ENCODE measurements around the gene CYP1A2.
"Not testable (repeated sequence)": the region's sequence is repeated elsewhere in the genome, so short reads cannot be mapped to it uniquely, and the experiment has no call there.

Gene CYP1A2

DNA sequence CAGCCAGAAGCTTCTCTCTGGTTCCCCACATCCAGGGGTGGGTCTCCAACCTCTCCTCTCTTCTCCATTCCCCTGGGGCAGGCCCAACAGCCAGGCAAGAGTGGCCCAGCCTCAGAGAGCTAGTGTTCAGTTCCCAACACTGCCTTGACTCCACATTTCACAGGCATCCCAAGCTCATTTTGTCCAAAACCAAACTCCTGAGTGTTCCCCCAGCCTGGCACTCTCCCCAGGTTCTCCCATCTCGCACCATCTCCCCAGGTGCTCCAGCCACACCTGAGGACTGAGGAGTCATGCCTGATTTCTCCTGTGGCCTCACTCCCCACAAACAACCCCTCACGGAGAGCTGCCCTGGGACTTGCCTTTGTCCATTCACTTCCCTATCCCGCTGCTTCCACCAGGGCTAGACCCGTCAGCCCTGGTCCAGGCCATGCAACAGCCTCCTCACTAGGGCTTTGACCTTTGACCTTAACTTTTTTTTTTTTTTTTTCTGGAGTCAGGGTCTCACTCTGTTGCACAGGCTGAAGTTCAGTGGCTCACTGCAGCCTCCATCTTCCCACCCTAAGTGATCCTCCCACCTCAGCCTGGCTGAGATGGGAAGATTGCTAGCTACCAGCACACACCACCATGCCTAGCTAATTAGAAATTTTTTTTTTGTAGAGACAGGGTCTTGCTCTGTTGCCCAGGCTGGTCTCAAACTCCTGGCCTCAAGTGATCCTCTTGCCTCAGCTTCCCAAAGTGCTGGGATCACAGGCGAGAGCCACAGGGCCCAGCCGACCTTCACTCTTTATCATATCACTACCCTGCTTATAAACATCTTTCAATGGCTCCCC is 29.3 kb downstream of the CYP1A2 start:
- DNase-seq = no peak

DNA sequence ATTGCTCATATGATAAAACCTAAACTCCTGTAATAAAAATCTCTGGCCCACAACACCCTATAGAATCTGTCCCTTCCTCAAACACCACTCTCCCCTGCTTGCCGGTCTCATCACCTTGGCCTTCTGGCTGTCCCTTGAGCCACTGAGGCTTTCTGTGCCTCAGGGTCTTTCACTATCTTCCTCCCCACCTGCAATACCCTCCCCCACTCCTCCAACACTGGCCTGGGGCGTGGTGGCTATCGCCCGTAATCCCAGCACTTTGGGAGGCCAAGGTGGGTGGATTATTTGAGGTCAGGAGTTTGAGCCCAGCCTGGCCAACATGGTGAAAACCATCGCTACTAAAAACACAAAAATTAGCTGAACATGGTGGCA is 29.9 kb downstream of the CYP1A2 start:
- DNase-seq = no peak

DNA sequence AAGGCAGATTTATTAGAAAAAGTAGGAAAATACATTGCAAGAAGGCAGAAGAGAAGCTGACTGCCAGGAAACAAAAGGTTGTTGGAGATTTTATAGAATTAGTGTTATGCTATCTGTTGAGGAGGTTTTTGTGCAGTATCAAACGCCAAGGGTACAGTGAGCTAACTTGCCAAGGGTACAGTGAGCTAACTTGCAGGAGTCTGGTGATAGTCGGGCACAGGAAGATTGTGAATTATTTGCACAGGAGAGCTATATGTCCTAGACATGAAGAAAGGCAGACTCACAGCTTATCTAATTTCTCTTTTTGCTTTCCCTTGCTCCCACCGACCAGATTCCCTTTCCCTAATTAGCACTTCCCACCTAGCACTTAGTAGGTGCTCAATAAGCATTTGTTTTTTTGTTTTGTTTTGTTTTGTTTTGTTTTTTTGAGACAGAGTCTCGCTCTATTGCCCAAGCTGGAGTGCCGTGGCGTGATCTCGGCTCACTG is 30.6 kb downstream of the CYP1A2 start:
- no peak for DNase-seq

DNA sequence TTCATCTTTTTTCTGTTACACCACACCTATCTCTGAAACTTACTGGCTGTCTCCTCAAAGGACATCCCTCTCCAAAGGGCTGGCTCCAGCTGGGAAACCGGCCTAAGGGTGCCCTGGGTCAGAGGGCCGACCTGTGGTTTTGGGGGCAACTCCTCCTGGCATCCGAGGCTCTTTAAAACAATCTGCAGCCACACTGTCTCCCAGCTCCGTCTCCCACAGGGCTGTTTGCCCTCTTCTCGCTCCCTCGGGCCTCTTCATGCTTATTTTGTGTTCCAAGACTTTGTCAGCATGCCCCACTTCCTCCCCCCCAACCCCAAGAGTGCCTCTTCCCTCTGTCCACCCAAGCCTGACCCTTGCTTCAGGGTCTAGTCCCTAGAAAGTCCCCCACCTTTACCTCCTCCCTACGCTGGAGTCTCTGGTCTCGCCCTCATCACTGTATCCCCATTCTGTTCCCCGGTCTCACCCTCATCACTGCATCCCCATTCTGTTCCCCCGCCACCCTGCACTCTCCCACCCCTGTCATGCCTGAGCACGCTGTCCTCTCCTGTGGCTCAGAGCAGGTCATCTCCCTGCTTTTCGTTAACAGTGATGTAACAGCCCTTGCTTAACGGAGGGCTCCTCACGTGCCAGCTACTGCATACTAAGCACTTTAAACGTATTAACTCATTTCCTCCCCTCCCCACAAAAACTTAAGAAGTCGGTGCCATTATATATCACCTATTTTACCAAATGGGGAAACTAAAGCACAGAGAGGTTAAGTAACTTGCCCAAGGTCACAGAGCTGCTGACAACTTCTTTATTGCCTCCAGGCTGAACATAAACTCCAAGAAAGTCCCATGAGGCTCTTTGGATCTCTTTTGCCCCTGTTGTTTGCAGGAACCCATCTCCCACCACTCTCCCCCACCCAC is 32.1 kb downstream of the CYP1A2 start:
- DNase-seq = peak; percentile 49

DNA sequence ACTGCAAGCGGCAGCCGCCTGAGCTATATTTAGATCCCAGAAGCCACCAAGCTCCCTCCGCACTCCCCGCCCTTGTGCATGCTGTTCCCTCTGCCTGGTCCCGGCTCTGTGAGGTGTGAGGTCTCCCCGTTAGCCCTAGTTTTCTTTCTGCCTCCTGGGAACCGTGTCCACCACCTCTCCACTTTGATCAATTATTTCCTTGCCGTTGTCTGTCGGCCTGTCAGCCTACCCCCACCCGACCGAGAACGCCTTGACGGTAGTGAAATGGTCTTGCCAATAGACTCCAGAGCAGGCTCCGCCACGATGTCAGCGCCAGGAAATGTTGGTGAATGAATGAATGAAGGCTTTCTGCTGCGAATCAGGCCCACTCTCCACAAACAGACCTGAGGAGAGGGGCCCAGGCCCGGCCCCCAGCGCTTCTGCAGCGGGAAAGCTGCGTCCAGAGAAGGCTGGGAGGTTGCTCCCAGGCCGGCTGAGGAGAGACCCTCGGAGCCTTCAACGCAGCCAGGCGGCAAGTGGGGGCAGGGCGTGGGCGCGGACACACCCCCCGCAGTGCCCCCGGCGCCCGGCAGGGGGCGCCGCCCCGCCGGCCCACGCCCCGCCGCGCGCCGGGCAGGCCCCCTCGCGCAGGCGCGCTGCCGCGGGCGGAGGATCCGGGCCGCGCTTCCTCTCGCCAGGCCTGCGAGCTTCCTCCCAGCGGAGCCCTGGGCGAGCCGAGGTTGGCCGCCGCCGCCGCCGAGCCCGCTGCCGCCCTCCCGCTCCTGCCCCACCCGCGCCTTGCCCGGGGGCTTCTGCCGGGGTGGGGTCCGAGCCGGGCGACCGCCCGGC is 33.0 kb downstream of the CYP1A2 start, which contains the start of gene CSK:
CSK (plus strand) TSS at position 650 of the 828 bp plus-strand sequence. CDS start 16,218 bp downstream, outside the sequence.
- peak; percentile 69 for DNase-seq

DNA sequence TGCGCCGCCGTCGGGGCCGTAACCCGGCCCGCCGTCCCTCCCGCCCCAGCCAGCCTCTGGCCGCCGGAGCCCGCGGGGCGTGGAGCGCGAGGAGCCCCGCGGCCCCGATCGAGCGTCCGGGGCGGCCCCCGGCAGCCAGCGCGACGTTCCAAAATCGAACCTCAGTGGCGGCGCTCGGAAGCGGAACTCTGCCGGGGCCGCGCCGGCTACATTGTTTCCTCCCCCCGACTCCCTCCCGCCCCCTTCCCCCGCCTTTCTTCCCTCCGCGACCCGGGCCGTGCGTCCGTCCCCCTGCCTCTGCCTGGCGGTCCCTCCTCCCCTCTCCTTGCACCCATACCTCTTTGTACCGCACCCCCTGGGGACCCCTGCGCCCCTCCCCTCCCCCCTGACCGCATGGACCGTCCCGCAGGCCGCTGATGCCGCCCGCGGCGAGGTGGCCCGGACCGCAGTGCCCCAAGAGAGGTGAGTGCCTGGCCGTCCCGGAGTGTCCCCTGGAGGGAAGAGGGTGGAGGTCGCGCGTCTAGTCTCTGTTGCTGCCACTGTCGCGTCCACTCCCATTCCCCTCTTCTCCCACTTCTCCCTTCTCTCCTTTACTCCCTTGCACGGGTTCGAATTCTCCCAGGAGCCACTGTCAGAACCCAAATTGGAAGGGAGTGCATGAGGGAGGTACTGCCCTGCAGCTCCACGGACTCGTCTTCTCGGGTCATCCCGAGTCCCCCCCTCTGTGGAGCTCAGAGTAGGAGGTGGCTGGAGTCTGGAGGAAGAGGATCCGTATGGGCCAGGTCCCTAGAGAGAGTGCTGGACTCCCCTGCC is 33.8 kb downstream of the CYP1A2 start:
- peak; percentile 54 for DNase-seq

DNA sequence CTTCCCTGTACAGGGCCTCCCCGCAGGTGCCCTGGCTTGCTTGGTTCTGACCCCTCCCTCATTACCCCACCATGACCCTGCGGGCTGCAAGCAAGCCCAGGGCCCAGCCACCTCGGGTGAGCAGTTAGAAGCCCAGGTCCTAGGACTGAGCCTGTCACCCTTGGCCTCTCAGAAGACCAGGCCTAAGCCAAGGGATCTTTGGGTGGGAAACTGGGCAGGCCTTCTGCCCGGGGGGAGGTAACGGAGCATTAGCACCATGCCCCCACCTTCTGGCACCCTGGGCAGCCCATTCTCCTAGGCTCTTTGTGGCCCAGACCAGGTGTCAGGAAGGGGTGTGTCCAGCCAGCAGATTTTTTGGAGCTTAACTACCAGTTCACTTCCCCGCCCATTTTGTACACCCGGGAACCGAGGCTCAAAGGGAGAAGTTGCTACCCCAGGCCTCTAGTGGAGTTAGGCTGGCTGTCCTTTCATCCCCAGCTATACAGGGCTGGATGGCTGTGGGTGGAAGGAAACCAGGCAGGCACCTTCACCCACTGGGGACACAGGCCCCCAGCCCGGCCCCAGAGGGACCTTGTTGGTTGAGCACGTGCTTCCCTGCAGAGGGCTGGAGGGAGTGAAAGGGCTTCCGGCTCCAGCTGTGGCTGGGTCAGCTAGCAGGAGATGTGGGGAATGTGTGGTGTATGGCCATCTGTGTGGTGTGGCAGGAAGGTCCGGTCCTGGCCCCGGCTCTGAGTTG is 34.6 kb downstream of the CYP1A2 start:
- DNase-seq = no peak

DNA sequence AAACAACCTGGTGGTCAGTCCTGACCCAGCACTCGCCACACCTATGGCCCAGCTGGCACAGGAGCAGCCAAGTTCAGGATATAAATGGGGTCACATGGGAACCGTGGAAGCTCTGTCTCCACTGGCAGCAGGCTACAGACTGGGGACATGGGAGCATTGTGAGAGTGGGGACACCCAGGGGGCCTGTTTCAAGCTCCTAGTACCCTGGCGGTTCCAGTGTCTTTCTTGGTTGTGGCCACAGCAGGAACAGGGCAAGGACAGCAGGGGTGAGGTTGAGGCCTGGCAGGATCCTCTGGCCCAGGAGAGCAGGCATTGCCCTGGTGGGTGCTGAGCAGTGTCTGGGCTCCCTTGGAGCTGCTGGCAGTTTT is 35.1 kb downstream of the CYP1A2 start:
- DNase-seq = no peak

DNA sequence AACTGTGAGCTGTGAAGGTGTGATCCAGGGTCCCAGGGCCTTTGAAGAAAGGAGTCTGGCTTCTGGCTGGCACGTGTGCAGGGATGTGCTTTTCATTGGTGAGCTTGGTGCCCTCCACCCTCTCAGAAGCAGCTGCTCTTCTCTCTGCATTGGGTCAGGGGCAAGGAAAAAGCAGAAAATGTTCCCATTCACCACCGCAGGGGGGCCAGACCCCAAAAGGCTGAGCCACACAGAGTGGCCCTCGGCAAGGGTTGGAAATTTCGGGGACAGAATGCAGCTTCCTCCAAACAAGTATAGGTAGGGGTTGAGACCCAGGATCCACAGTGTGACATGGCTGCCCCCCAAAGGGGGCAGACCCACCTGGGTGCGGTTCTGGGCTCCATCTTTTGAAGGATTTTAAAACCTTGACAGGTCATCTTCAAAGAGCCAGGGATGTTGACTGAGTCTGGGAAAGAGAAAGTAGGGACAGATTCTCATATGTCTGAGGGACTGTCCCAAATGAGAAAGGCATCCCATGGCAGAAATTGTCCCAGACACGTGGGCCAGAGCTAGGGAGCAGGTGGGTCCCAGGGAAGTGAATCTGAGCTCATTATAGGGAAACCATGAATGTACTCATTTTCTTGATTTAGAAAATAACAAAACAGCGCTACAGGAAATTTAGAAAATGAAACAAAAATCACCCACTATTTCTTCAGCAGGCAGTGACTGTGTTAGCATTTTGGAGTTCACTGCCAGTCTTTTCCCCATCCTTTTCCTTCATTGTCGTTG is 36.0 kb downstream of the CYP1A2 start:
- DNase-seq = no peak

DNA sequence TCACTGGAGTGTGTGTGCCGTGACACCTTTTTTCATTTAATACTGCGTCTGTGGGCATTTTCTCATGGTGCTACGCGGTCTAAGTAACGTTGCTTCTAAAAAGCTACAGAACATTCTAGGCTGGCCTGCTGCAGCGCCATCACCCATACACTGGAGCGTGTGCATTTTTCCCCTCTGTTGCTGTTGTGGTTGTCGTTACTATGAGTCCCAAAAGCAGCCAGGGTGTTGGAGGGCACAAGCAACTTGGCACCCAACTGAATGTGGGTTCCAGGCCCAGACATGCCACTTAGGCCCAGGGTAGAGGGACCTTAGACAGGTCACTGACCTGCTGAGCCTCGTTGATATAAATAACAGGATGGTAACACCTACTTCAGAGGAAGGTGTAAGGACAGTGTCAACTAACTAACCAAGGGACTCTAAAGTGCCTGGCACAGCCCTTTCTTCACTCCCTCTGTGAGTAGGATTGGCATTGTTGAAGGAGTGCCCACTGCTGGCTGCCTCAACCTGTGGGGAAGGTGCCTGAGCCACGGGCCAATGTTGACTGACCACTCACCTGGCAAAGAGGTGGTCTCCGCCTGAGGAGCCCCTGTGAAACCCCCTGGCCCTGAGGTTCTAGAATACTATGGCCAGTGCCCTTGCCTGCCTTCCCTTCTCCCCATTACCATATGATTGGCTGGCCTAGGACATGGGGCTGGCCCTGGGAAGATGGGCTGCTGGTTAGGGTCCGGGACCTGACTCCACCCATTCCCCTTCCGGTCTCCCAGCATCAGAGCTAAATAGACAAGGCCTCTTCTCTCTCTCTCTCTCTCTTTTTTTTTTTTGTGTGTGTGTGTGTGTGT is 36.8 kb downstream of the CYP1A2 start:
- DNase-seq = peak; percentile 56

DNA sequence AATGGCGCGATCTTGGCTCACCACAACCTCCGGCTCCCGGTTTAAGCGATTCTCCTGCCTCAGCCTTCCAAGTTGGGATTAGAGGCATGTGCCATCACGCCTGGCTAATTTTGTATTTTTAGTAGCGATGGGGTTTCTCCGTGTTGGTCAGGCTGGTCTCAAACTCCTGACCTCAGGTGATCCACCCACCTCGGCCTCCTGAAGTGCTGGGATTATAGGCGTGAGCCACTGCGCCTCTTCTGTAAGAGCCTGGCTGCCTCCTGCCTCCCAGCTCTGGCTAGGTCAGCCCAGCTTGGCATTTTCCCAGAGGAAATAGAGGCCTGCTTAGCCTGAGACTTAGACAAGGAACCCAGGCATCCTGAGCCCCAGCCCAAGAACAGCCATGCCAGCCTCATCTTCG is 37.4 kb downstream of the CYP1A2 start:
- DNase-seq = not testable (repeated sequence)

DNA sequence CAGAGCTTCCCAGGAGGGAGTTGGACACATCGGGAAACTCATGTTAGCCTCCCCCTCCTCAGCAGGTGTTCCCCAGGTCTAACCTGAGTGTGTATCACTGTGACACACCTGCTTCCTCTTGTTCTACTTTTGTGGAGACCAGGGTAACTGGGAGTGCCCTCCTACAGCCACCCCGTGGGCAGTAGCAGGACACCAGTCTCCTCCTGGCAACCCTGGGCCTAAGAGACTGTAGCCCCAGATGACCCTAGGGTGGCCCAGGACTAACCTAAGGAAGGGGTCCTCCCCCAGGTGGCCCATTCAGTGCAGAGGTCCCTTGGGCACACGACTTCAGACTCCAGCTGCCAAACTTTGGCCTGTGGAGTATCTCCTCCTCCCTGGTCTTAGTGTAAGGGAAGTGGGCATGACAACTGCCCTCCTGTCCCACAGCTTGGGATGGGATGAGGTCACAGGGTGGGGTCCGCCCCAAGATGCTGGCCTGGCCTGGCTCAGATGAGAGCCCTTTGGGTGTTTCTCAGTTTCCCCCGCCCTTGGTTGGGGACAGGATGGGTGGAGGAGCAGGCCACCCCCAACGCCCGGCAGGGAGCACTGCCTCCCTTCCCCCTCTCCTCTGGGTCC is 38.0 kb downstream of the CYP1A2 start:
- DNase-seq = no peak

DNA sequence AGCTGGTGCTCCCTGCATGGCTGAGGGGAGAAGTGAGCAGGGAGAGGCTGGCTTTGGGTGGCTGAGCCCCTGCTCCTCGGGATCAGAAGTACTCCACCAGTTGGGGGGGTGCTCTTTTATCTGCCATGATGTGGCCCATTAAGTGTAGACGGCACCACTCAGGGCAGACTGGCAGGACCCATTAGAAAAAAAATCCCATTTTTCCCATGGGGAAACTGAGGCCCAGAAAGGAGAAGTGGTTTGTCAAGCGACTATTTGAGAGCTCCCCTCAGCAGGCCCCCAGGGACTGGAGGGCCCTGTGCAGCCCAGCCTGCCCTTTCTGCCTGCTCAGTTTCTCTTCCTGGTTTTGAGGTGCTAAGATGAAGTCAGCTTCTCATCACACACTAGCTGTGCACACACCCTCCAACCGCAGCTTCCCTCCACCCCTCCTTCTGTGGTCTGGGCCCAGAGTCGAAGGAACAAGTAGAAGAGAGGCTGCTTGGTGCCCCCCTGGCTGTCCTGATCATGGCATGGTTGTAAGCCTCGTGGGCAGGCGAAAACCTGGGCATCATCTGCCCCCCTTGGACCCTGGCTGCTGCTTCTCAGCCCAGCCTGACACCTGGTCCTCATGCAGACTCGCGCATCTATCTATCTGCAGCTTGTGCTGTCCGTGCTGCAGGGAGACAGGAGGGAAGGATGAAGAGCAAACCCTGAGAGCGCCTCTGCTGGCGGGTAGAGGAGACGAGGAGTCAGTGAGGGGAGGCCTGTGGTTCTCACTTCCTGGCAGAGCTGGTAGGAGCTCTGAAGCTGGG is 38.8 kb downstream of the CYP1A2 start:
- peak; percentile 96 for DNase-seq

DNA sequence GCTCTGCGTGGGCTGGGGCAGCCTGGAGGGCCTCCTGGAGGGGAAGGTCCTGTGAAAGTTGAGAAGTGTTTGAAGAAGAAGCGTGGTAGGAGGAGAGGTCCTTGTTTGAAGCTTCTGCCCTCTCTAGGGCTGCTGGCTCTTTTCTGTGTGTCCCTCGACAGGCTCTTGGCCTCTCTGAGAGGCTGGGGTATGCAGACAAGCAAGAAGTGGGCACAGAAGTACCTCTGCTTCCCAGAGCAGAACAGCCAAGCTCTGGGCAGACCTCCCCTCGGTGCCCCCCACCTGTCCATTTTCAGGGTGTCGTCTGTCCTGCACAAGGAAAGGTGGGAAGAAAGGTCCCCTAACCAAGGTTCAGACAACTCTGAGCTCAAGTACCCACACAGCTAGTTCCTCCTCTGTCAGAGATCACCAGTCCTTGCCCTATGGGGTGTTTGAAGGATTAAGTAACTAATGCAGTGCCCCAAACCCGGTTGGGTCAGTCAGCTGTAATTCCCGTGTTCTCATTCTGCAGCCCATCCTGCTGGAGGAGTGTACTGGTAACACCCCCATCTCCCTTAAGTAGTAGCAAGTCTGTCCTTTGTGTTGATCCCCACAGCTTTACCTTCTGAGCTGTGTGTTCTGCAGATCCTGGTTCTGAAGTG is 39.5 kb downstream of the CYP1A2 start:
- no peak for DNase-seq

DNA sequence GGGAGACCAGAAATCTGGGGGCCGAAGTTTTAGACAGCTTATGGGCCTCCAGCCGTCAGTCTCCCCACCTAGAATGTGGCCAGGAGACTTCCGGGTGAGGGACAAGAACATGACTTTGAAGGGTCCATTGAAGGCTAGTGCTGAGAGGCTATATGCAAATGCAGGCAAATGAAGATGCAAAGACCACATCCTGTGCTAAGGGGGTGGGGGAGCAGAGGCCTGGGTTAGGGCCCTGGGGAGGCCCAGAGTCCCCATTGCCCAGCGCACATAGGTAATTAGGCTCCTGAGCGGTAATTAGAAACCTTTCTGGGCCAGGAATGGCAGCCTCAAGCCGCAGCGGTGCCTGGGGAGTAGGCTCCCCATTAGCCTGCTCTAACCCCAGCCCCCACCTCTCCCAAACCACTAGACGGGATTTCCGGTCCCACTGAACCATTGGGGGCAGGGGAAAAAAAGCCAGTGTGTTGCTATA is 40.1 kb downstream of the CYP1A2 start:
- DNase-seq = peak; percentile 53

DNA sequence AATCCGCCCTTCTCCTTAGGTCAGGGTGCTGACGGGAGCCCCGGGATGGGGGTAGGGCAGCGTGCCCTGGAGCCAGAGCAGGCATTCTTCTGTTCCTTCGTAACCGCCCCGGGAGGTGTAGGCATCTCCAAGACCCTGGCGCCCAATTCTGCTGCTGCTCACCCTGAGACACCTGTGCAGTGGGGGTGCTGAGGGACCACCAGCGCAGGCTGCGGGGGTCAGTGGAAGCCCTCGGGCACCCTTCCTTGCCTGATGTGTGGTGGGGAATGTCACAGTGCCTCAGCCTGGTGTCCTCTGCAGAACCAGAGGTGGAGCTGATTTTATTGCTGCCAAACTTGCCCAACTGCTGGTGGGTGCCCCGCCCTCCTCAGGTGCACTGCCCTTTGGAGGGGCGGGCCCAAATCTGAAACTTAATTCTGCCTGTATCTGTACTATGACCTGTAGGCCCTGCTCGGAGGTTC is 40.6 kb downstream of the CYP1A2 start:
- no peak for DNase-seq

DNA sequence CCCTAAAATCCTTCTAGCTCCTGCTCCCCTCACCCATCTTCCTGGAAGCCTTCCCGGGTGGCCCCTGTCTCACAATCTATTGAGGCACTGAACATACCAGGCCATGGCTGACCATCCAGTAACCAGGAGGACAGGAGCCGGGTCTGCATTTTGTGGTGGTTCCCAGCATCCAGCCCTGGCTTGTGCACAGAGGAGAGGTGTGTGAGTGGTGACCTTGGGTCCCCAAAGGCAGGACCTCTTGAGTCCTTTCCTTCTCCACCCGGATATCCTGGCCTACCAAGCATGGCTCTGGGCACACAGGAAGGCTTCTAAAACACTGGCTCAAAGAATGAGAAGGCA is 41.1 kb downstream of the CYP1A2 start:
- DNase-seq = no peak

Measured in stimulated activated CD4-positive, alpha-beta T cell treated with anti-CD3 and anti-CD28 coated beads, Interleukin-1b, Interleukin-23, amount 100 ng/mL, for 48 hours (primary cell).